ENCODE data around the gene DOP1A. TPM values are rescaled to one million over a fixed set of nuclear protein-coding genes. Genes with fewer than 3 reads are reported as not detected.

Gene DOP1A
- total RNA-seq, 2 donors from 2014 or later: 20.3 to 29.6 TPM

GRCh38 chr6:83117802-83118201 is 50.3 kb downstream of the DOP1A start:
- Histone ChIP-seq H3K9ac (ENCODE audit: low read depth in 2 of 2, low read length in 2 of 2) (no peak overlapping the region), H3K9me3 (no peaks in the 10 kb centered on the region), H3K36me3 (no peaks in the 10 kb centered on the region), H3K4me1 (no peaks in the 10 kb centered on the region), H3K27me3 (no peaks in the 10 kb centered on the region), H3K4me3 (no peak overlapping the region), H3K27ac (no peak overlapping the region)
- no peak for TF ChIP-seq CTCF (IDR thresholded peaks at IDR 0.05)
- intact Hi-C loops (cut with DNase I): no loop called here
- no peak for DNase-seq

GRCh38 chr6:83119742-83120300 is 52.4 kb downstream of the DOP1A start:
- no peak overlapping the region for H3K9ac ChIP-seq (ENCODE audit: low read depth in 2 of 2, low read length in 2 of 2)
- no peaks in the 10 kb centered on the region for H3K36me3 ChIP-seq
- H3K9me3 ChIP-seq: no peaks in the 10 kb centered on the region
- H3K27ac ChIP-seq: no peak overlapping the region
- no peak for TF ChIP-seq CTCF (IDR thresholded peaks at IDR 0.05)
- no peaks in the 10 kb centered on the region for H3K4me1 ChIP-seq
- no peak for DNase-seq
- intact Hi-C loops (cut with DNase I): no loop called here
- no peak overlapping the region for H3K4me3 ChIP-seq
- H3K27me3 ChIP-seq: no peaks in the 10 kb centered on the region

GRCh38 chr6:83124553-83124952 is 57.1 kb downstream of the DOP1A start:
- no peaks in the 10 kb centered on the region for H3K27me3 ChIP-seq
- no peaks in the 10 kb centered on the region for H3K4me1 ChIP-seq
- no peak overlapping the region for H3K4me3 ChIP-seq
- no peak overlapping the region for H3K27ac ChIP-seq
- no peak overlapping the region for H3K9ac ChIP-seq (ENCODE audit: low read depth in 2 of 2, low read length in 2 of 2)
- no peak for DNase-seq
- H3K9me3 ChIP-seq: no peaks in the 10 kb centered on the region
- no peak for TF ChIP-seq CTCF (IDR thresholded peaks at IDR 0.05)
- H3K36me3 ChIP-seq: peaks cover 8% of the 10 kb centered on the region
- intact Hi-C loops (cut with DNase I): no loop called here

- no peaks in the 10 kb centered on the region for H3K27me3 ChIP-seq
- no peak overlapping the region for H3K9ac ChIP-seq (ENCODE audit: low read depth in 2 of 2, low read length in 2 of 2)
- H3K9me3 ChIP-seq: no peaks in the 10 kb centered on the region
- no peak overlapping the region for H3K4me3 ChIP-seq
- no peak for DNase-seq
- no peak for TF ChIP-seq CTCF (IDR thresholded peaks at IDR 0.05)
- H3K27ac ChIP-seq: no peak overlapping the region
- H3K36me3 ChIP-seq: peaks cover 9% of the 10 kb centered on the region
- intact Hi-C loops (cut with DNase I): no loop called here
- no peaks in the 10 kb centered on the region for H3K4me1 ChIP-seq
Measured at GRCh38 chr6:83125425-83125824, 58.0 kb downstream of the DOP1A start.

- intact Hi-C loops (cut with DNase I): no loop called here
- Histone ChIP-seq H3K9ac (ENCODE audit: low read depth in 2 of 2, low read length in 2 of 2) (no peak overlapping the region), H3K9me3 (no peaks in the 10 kb centered on the region), H3K4me3 (no peak overlapping the region), H3K27ac (no peak overlapping the region), H3K36me3 (peaks cover 9% of the 10 kb centered on the region), H3K4me1 (no peaks in the 10 kb centered on the region), H3K27me3 (no peaks in the 10 kb centered on the region)
- no peak for TF ChIP-seq CTCF (IDR thresholded peaks at IDR 0.05)
- no peak for DNase-seq
Measured at GRCh38 chr6:83126223-83126622, 58.8 kb downstream of the DOP1A start.

All from colonic mucosa (tissue), 4 donors.